Measurements from ENCODE around the gene HSF5.

HSF5 gene

GRCh38 chr17:58415371-58416055 is 72.7 kb downstream of the HSF5 start:
- Mint-ChIP-seq H3K4me1 (peaks cover 20% of the 10 kb centered on the region), H3K4me3 (no peak overlapping the region)

GRCh38 chr17:58414596-58414997 is 73.6 kb downstream of the HSF5 start:
- Mint-ChIP-seq H3K4me3 (no peak overlapping the region), H3K27ac (no peak overlapping the region), H3K27me3 (no peaks in the 10 kb centered on the region), H3K36me3 (no peaks in the 10 kb centered on the region), H3K4me1 (peaks cover 20% of the 10 kb centered on the region), H3K9me3 (no peaks in the 10 kb centered on the region)
- ATAC-seq = no peak

More at GRCh38 chr17:58415371-58416055, 72.7 kb downstream of the HSF5 start:
- Mint-ChIP-seq H3K27me3 (no peaks in the 10 kb centered on the region), H3K9me3 (no peaks in the 10 kb centered on the region), H3K27ac (peak overlapping the region; percentile 62), H3K36me3 (no peaks in the 10 kb centered on the region)
- no peak for ATAC-seq

GRCh38 chr17:58413684-58414083 is 74.5 kb downstream of the HSF5 start:
- Mint-ChIP-seq H3K4me3 (no peak overlapping the region), H3K27me3 (no peaks in the 10 kb centered on the region), H3K27ac (no peak overlapping the region), H3K36me3 (no peaks in the 10 kb centered on the region), H3K9me3 (no peaks in the 10 kb centered on the region), H3K4me1 (peaks cover 20% of the 10 kb centered on the region)
- ATAC-seq = no peak

GRCh38 chr17:58412961-58413586 is 75.1 kb downstream of the HSF5 start:
- Mint-ChIP-seq H3K27ac (no peak overlapping the region), H3K36me3 (no peaks in the 10 kb centered on the region), H3K9me3 (no peaks in the 10 kb centered on the region), H3K4me1 (peaks cover 20% of the 10 kb centered on the region), H3K27me3 (no peaks in the 10 kb centered on the region), H3K4me3 (no peak overlapping the region)
- no peak for ATAC-seq

- ATAC-seq = no peak
- no peaks in the 10 kb centered on the region for H3K36me3 Mint-ChIP-seq
- peaks cover 13% of the 10 kb centered on the region for H3K4me1 Mint-ChIP-seq
- no peaks in the 10 kb centered on the region for H3K27me3 Mint-ChIP-seq
- no peak overlapping the region for H3K27ac Mint-ChIP-seq
- no peak overlapping the region for H3K4me3 Mint-ChIP-seq
- no peaks in the 10 kb centered on the region for H3K9me3 Mint-ChIP-seq
Observed at GRCh38 chr17:58412064-58412703, 76.0 kb downstream of the HSF5 start.

GRCh38 chr17:58411408-58411894 is 76.8 kb downstream of the HSF5 start:
- Mint-ChIP-seq H3K27me3 (no peaks in the 10 kb centered on the region), H3K4me3 (no peak overlapping the region), H3K36me3 (no peaks in the 10 kb centered on the region), H3K9me3 (no peaks in the 10 kb centered on the region), H3K27ac (no peak overlapping the region), H3K4me1 (peaks cover 9% of the 10 kb centered on the region)
- ATAC-seq = no peak

- no peak overlapping the region for H3K4me3 Mint-ChIP-seq
- no peaks in the 10 kb centered on the region for H3K9me3 Mint-ChIP-seq
- no peaks in the 10 kb centered on the region for H3K27me3 Mint-ChIP-seq
- H3K27ac Mint-ChIP-seq = no peak overlapping the region
- no peak for ATAC-seq
- no peaks in the 10 kb centered on the region for H3K36me3 Mint-ChIP-seq
- peaks cover 7% of the 10 kb centered on the region for H3K4me1 Mint-ChIP-seq
Observed at GRCh38 chr17:58410714-58411407, 77.3 kb downstream of the HSF5 start.

- Mint-ChIP-seq H3K9me3 (no peaks in the 10 kb centered on the region), H3K27me3 (no peaks in the 10 kb centered on the region), H3K4me3 (no peak overlapping the region), H3K27ac (no peak overlapping the region), H3K4me1 (no peaks in the 10 kb centered on the region), H3K36me3 (no peaks in the 10 kb centered on the region)
- no peak for ATAC-seq
Observed at GRCh38 chr17:58409432-58409831, 78.8 kb downstream of the HSF5 start.

- no peak overlapping the region for H3K27ac Mint-ChIP-seq
- H3K4me3 Mint-ChIP-seq = no peak overlapping the region
- no peaks in the 10 kb centered on the region for H3K27me3 Mint-ChIP-seq
Observed at GRCh38 chr17:58403311-58403710, 84.9 kb downstream of the HSF5 start.

GRCh38 chr17:58402679-58403078 is 85.5 kb downstream of the HSF5 start:
- no peak overlapping the region for H3K27ac Mint-ChIP-seq
- H3K36me3 Mint-ChIP-seq = no peaks in the 10 kb centered on the region
- H3K9me3 Mint-ChIP-seq = no peaks in the 10 kb centered on the region
- no peaks in the 10 kb centered on the region for H3K4me1 Mint-ChIP-seq
- H3K4me3 Mint-ChIP-seq = no peak overlapping the region
- no peak for ATAC-seq
- H3K27me3 Mint-ChIP-seq = no peaks in the 10 kb centered on the region

More at GRCh38 chr17:58403311-58403710, 84.9 kb downstream of the HSF5 start:
- no peaks in the 10 kb centered on the region for H3K9me3 Mint-ChIP-seq
- no peak for ATAC-seq
- H3K36me3 Mint-ChIP-seq = no peaks in the 10 kb centered on the region
- no peaks in the 10 kb centered on the region for H3K4me1 Mint-ChIP-seq

DNA sequence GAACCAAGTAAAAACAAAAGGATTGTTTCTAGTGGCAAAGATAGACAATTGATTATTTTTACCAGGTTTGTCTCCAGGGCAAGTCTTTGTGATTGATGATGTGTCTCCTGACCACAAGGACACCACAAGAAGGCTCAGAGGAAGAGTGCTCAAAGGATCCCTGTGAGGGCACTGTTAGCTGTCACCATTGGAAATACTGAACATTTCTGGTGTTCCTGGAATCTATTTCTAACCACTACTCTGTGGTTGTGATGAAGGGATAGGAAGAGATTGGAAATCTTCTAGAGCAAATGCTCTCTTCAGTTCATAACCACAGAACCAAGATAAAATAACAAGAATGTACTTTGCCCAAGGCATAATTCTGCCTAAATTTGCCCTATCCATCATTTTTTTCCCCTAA is 86.2 kb downstream of the HSF5 start:
- ATAC-seq = no peak
- H3K27me3 Mint-ChIP-seq = no peaks in the 10 kb centered on the region
- no peaks in the 10 kb centered on the region for H3K9me3 Mint-ChIP-seq
- no peaks in the 10 kb centered on the region for H3K4me1 Mint-ChIP-seq
- H3K27ac Mint-ChIP-seq = no peak overlapping the region
- no peaks in the 10 kb centered on the region for H3K36me3 Mint-ChIP-seq
- H3K4me3 Mint-ChIP-seq = no peak overlapping the region

GRCh38 chr17:58401287-58401686 is 86.9 kb downstream of the HSF5 start:
- no peaks in the 10 kb centered on the region for H3K27me3 Mint-ChIP-seq
- ATAC-seq = no peak
- H3K9me3 Mint-ChIP-seq = no peaks in the 10 kb centered on the region
- peaks cover 1% of the 10 kb centered on the region for H3K36me3 Mint-ChIP-seq
- no peak overlapping the region for H3K4me3 Mint-ChIP-seq
- no peak overlapping the region for H3K27ac Mint-ChIP-seq
- no peaks in the 10 kb centered on the region for H3K4me1 Mint-ChIP-seq

GRCh38 chr17:58400826-58401225 is 87.4 kb downstream of the HSF5 start:
- Mint-ChIP-seq H3K4me3 (no peak overlapping the region), H3K4me1 (no peaks in the 10 kb centered on the region), H3K27ac (no peak overlapping the region), H3K9me3 (no peaks in the 10 kb centered on the region), H3K27me3 (no peaks in the 10 kb centered on the region), H3K36me3 (peaks cover 6% of the 10 kb centered on the region)
- ATAC-seq = no peak

- H3K4me3 Mint-ChIP-seq = no peak overlapping the region
- no peaks in the 10 kb centered on the region for H3K27me3 Mint-ChIP-seq
- ATAC-seq = no peak
- H3K36me3 Mint-ChIP-seq = peaks cover 6% of the 10 kb centered on the region
- no peak overlapping the region for H3K27ac Mint-ChIP-seq
- H3K9me3 Mint-ChIP-seq = no peaks in the 10 kb centered on the region
- no peaks in the 10 kb centered on the region for H3K4me1 Mint-ChIP-seq
Observed at GRCh38 chr17:58399974-58400373, 88.2 kb downstream of the HSF5 start.

- Mint-ChIP-seq H3K36me3 (peaks cover 6% of the 10 kb centered on the region), H3K27ac (no peak overlapping the region), H3K4me1 (no peaks in the 10 kb centered on the region), H3K27me3 (no peaks in the 10 kb centered on the region), H3K4me3 (no peak overlapping the region), H3K9me3 (no peaks in the 10 kb centered on the region)
- no peak for ATAC-seq
Observed at GRCh38 chr17:58398574-58399266, 89.5 kb downstream of the HSF5 start.

Measured in stimulated activated memory B cell treated with anti-CD40 and anti-IgM and Interleukin-4, amounts not matched to agents 10 μg/mL and 1 μg/mL and 100 μg/mL, for 72 hours (primary cell).